ENCODE measurements around the gene PDZK1IP1. TPM values are rescaled to one million over a fixed set of nuclear protein-coding genes. Genes with fewer than 3 reads are reported as not detected.

The PDZK1IP1 gene
- total and polyA plus RNA-seq, 2 of the 13 experiments (the other 11 are each of a cell fraction or from before 2014, with no cell fraction given) = 0.24 to 1.6 TPM

GRCh38 chr1:47192458-47193384, 2.9 kb upstream of the PDZK1IP1 start (continued):
- TF ChIP-seq, protein P1, sequence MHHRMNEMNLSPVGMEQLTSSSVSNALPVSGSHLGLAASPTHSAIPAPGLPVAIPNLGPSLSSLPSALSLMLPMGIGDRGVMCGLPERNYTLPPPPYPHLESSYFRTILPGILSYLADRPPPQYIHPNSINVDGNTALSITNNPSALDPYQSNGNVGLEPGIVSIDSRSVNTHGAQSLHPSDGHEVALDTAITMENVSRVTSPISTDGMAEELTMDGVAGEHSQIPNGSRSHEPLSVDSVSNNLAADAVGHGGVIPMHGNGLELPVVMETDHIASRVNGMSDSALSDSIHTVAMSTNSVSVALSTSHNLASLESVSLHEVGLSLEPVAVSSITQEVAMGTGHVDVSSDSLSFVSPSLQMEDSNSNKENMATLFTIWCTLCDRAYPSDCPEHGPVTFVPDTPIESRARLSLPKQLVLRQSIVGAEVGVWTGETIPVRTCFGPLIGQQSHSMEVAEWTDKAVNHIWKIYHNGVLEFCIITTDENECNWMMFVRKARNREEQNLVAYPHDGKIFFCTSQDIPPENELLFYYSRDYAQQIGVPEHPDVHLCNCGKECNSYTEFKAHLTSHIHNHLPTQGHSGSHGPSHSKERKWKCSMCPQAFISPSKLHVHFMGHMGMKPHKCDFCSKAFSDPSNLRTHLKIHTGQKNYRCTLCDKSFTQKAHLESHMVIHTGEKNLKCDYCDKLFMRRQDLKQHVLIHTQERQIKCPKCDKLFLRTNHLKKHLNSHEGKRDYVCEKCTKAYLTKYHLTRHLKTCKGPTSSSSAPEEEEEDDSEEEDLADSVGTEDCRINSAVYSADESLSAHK (CRISPR knock-in tag; IDR thresholded peaks at IDR 0.05; ENCODE audit: borderline replicate concordance) = no peak
- TF ChIP-seq ZSCAN29 (CRISPR knock-in tag; conservative IDR thresholded peaks at IDR 0.05) (no peak), ZNF282 (IDR thresholded peaks at IDR 0.05; ENCODE audit: partially characterized antibody) (no peak), ZNF256 (CRISPR knock-in tag; conservative IDR thresholded peaks at IDR 0.05) (0 out of 2 replicates have a peak, but pooled peaks have one; percentile 25), YEATS2 (CRISPR knock-in tag; IDR thresholded peaks at IDR 0.05; ENCODE audit: borderline replicate concordance) (peak; percentile 31; the same call in 1 of the 2 replicates), SMAD3 (CRISPR knock-in tag; IDR thresholded peaks at IDR 0.05) (peak; percentile 64; the same call in 1 of the 2 replicates), ZNF788 (CRISPR knock-in tag; IDR thresholded peaks at IDR 0.05; ENCODE audit: borderline replicate concordance) (no peak), NONO (IDR thresholded peaks at IDR 0.05) (no peak), NONO (CRISPR knock-in tag; conservative IDR thresholded peaks at IDR 0.05) (peak; percentile 71), KDM6A (CRISPR knock-in tag; IDR thresholded peaks at IDR 0.05; ENCODE audit: low read depth) (peak; percentile 95), ZNF296 (CRISPR knock-in tag; conservative IDR thresholded peaks at IDR 0.05) (no peak), MEIS2 (CRISPR knock-in tag; IDR thresholded peaks at IDR 0.05) (peak; percentile 26; the same call in 1 of the 2 replicates), ZNF570 (CRISPR knock-in tag; IDR thresholded peaks at IDR 0.05; ENCODE audit: borderline replicate concordance) (no peak), ZXDC (CRISPR knock-in tag; IDR thresholded peaks at IDR 0.05) (no peak), GZF1 (CRISPR knock-in tag; IDR thresholded peaks at IDR 0.05) (no peak; the same call in 1 of the 2 replicates), MED1 (CRISPR knock-in tag; IDR thresholded peaks at IDR 0.05) (peak; percentile 88), ZKSCAN1 (IDR thresholded peaks at IDR 0.05; ENCODE audit: low read length) (no peak), FLYWCH1 (CRISPR knock-in tag; IDR thresholded peaks at IDR 0.05) (no peak)
- TF ChIP-seq, protein P2, sequence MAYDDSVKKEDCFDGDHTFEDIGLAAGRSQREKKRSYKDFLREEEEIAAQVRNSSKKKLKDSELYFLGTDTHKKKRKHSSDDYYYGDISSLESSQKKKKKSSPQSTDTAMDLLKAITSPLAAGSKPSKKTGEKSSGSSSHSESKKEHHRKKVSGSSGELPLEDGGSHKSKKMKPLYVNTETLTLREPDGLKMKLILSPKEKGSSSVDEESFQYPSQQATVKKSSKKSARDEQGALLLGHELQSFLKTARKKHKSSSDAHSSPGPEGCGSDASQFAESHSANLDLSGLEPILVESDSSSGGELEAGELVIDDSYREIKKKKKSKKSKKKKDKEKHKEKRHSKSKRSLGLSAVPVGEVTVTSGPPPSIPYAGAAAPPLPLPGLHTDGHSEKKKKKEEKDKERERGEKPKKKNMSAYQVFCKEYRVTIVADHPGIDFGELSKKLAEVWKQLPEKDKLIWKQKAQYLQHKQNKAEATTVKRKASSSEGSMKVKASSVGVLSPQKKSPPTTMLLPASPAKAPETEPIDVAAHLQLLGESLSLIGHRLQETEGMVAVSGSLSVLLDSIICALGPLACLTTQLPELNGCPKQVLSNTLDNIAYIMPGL (CRISPR knock-in tag; IDR thresholded peaks at IDR 0.05; ENCODE audit: borderline replicate concordance in 1 of 2, low read depth in 1 of 2) = peak in 1 of 2 experiments; percentile 90; a peak in 2 of 4 replicates
- TF ChIP-seq, protein P3, sequence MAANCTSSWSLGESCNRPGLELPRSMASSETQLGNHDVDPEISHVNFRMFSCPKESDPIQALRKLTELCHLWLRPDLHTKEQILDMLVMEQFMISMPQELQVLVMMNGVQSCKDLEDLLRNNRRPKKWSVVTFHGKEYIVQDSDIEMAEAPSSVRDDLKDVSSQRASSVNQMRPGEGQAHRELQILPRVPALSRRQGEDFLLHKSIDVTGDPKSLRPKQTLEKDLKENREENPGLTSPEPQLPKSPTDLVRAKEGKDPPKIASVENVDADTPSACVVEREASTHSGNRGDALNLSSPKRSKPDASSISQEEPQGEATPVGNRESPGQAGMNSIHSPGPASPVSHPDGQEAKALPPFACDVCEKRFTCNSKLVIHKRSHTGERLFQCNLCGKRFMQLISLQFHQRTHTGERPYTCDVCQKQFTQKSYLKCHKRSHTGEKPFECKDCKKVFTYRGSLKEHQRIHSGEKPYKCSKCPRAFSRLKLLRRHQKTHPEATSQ (CRISPR knock-in tag; IDR thresholded peaks at IDR 0.05; ENCODE audit: borderline replicate concordance) = 0 out of 2 replicates have a peak, but pooled peaks have one; percentile 19

All from HepG2 (cell line).